A549 (cell line): ENCODE measurements around the gene SUV39H1. TPM values are rescaled to one million over a fixed set of nuclear protein-coding genes. Genes with fewer than 3 reads are reported as not detected.

Source experiments
- ATAC-seq, 2 experiments: fragments of 200-7000 bp in 1 of 2; fragments of >200 bp in 1 of 2; cut with Nextera tagmentation in 1 of 2; cut with Tn5 transposase in 1 of 2; 3 replicates each; pipeline versions ENCODE4 v1.8.0 to v1.9.1; 2018 to 2020; ENCODE audit warnings: mild to moderate bottlenecking in 1 of 2, moderate library complexity in 1 of 2
- CTCF ChIA-PET: fragments of 300-600 bp; sonication (Branson Sonifier 250); formaldehyde crosslinking; extraction: SDS; loops from one replicate; lab custom pipeline; 2021; ENCODE audit warnings: antibody characterized with exemption, inconsistent platforms; lab: Yijun Ruan, JAX
- POLR2A ChIA-PET: fragments of 350-600 bp; formaldehyde crosslinking; extraction: SDS; loops from one replicate; lab custom pipeline; 2021; ENCODE audit warnings: antibody characterized with exemption, inconsistent platforms; lab: Yijun Ruan, JAX
- DNase-seq, 2 experiments: peaks; one replicate each; pipeline versions ENCODE4 v3.0.0 to v3.0.0-alpha.2; 2011 to 2016; ENCODE audit warnings: low read depth in 1 of 2, low spot score in 1 of 2
- FAIRE-seq: peaks from 2 replicates; lab custom pipeline; 2011; peaks lifted over from hg19 to GRCh38; lab: Jason Lieb, UNC
- H3K27ac ChIP-seq, 2 experiments: fragments of >200 bp; sonication (Bioruptor Twin); formaldehyde crosslinking; 3 replicates each; pipeline ENCODE4 v1.5.1; 2016 to 2017
- H3K4me1 ChIP-seq: fragments of >200 bp; sonication (Bioruptor Twin); formaldehyde crosslinking; 3 replicates; pipeline ENCODE4 v1.6.1; 2016
- H3K4me2 ChIP-seq: fragments of >200 bp; sonication (Bioruptor Twin); formaldehyde crosslinking; 3 replicates; pipeline ENCODE4 v1.6.1; 2016
- H3K4me3 ChIP-seq: fragments of >200 bp; sonication (Bioruptor Twin); formaldehyde crosslinking; 3 replicates; pipeline ENCODE4 v1.5.1; 2016
- H3K9me3 ChIP-seq: fragments of >200 bp; sonication (Bioruptor Twin); formaldehyde crosslinking; 3 replicates; pipeline ENCODE4 v1.6.1; 2016
- CBX8 ChIP-seq: fragments of 200-600 bp; sonication (generic); IDR thresholded peaks from 2 replicates; pipeline ENCODE4 v1.6.1; 2016
- CEBPB ChIP-seq, 2 experiments: fragments of >200 bp in 1 of 2; sonication (Bioruptor Twin) in 1 of 2; formaldehyde crosslinking in 1 of 2; IDR thresholded peaks; 2 replicates each; pipeline ENCODE4 v1.6.1; 2012 to 2016
- CHD2 ChIP-seq: fragments of 150-350 bp; IDR thresholded peaks from 2 replicates; pipeline ENCODE4 v1.6.1; 2014; ENCODE audit warnings: low read length; ENCODE audit not compliant: partially characterized antibody
- EHF ChIP-seq: fragments of 250-450 bp; sonication (Bioruptor Pico); IDR thresholded peaks from 2 replicates; pipeline ENCODE4 v1.5.0; 2020; ENCODE audit warnings: mild to moderate bottlenecking
- FOSB ChIP-seq: fragments of 250-450 bp; sonication (Bioruptor Pico); IDR thresholded peaks from 2 replicates; pipeline ENCODE4 v1.5.0; 2020; ENCODE audit warnings: mild to moderate bottlenecking, moderate library complexity
- FOSL2 ChIP-seq, 2 experiments: fragments of 450-650 bp in 1 of 2; fragments of >200 bp in 1 of 2; sonication (Bioruptor Twin) in 1 of 2; formaldehyde crosslinking; IDR thresholded peaks; 2 replicates each; pipeline versions ENCODE4 v1.5.0 to v1.6.1; 2016 to 2020; ENCODE audit warnings: mild to moderate bottlenecking in 1 of 2, moderate library complexity in 1 of 2
- HEYL ChIP-seq: fragments of 250-450 bp; sonication (Bioruptor Pico); IDR thresholded peaks from 2 replicates; pipeline ENCODE4 v1.8.0; 2021; ENCODE audit warnings: mild to moderate bottlenecking, moderate library complexity
- HOXB13 ChIP-seq: fragments of 250-450 bp; sonication (Bioruptor Pico); IDR thresholded peaks from 2 replicates; pipeline ENCODE4 v1.5.0; 2020; ENCODE audit warnings: low read depth, mild to moderate bottlenecking, moderate library complexity
- HOXB5 ChIP-seq: fragments of 250-450 bp; sonication (Bioruptor Pico); IDR thresholded peaks from 2 replicates; pipeline ENCODE4 v1.5.0; 2020; ENCODE audit warnings: mild to moderate bottlenecking, moderate library complexity
- JUN ChIP-seq, 2 experiments: fragments of >200 bp; sonication (Bioruptor Twin); formaldehyde crosslinking; IDR thresholded peaks; 2 replicates in 1 of 2; 3 replicates in 1 of 2; pipeline ENCODE4 v1.6.1; 2016 to 2017
- MAFK ChIP-seq: fragments of 450-650 bp; IDR thresholded peaks from 2 replicates; pipeline ENCODE4 v1.6.1; 2014; ENCODE audit not compliant: partially characterized antibody
- MAZ ChIP-seq: fragments of 150-350 bp; IDR thresholded peaks from 2 replicates; pipeline ENCODE4 v1.6.1; 2014; ENCODE audit warnings: antibody characterized with exemption, low read depth, low read length, borderline replicate concordance
- NFE2L2 ChIP-seq: fragments of 150-350 bp; conservative IDR thresholded peaks from 2 replicates; pipeline ENCODE4 v1.6.1; 2014; ENCODE audit warnings: low read length
- PHF8 ChIP-seq: fragments of 200-600 bp; sonication (generic); IDR thresholded peaks from 2 replicates; pipeline ENCODE4 v1.6.1; 2016; ENCODE audit warnings: low read depth, mild to moderate bottlenecking, antibody characterized with exemption, moderate library complexity, borderline replicate concordance
- POLR2AphosphoS2 ChIP-seq: conservative IDR thresholded peaks from 2 replicates; pipeline ENCODE4 v1.6.1; 2012; ENCODE audit warnings: low read length, improper control_type of control experiment, inconsistent platforms
- RAD21 ChIP-seq, 2 experiments: fragments of >200 bp in 1 of 2; sonication (Bioruptor Twin) in 1 of 2; formaldehyde crosslinking in 1 of 2; IDR thresholded peaks in 1 of 2; conservative IDR thresholded peaks in 1 of 2; 2 replicates in 1 of 2; 3 replicates in 1 of 2; pipeline ENCODE4 v1.6.1; 2012 to 2018; ENCODE audit warnings: inconsistent platforms in 1 of 2
- RFX5 ChIP-seq: fragments of 450-650 bp; IDR thresholded peaks from 2 replicates; pipeline ENCODE4 v1.7.1; 2014; ENCODE audit warnings: antibody characterized with exemption, mild to moderate bottlenecking, moderate library complexity
- RNF2 ChIP-seq: fragments of 200-600 bp; sonication (generic); IDR thresholded peaks from 2 replicates; pipeline ENCODE4 v1.6.1; 2016; ENCODE audit warnings: low read depth, mild to moderate bottlenecking, antibody characterized with exemption, moderate library complexity, borderline replicate concordance
- SMC3 ChIP-seq: fragments of >200 bp; sonication (Bioruptor Twin); formaldehyde crosslinking; IDR thresholded peaks from 3 replicates; pipeline ENCODE4 v1.6.1; 2018; ENCODE audit warnings: inconsistent platforms
- TFCP2L1 ChIP-seq: fragments of 250-450 bp; sonication (Bioruptor Pico); IDR thresholded peaks from 2 replicates; pipeline ENCODE4 v1.5.0; 2021; ENCODE audit warnings: mild to moderate bottlenecking
- TP53 ChIP-seq: fragments of 250-450 bp; sonication (Bioruptor Pico); IDR thresholded peaks from 2 replicates; pipeline ENCODE4 v1.5.0; 2021; ENCODE audit warnings: mild to moderate bottlenecking, moderate library complexity
- ZNF302 ChIP-seq: fragments of 250-450 bp; sonication (Bioruptor Pico); IDR thresholded peaks from 2 replicates; pipeline ENCODE4 v1.9.0; 2021; ENCODE audit warnings: inconsistent platforms, mild to moderate bottlenecking, moderate library complexity
- ZSCAN20 ChIP-seq: fragments of 250-450 bp; sonication (Bioruptor Pico); IDR thresholded peaks from 2 replicates; pipeline ENCODE4 v1.8.0; 2022; ENCODE audit warnings: mild to moderate bottlenecking, moderate library complexity
- WGBS: methylation state at CpG from one replicate; pipeline ENCODE4 v1.1.6; 2017; ENCODE audit errors: missing lambda C conversion rate; 5-methylcytosine and 5-hydroxymethylcytosine counted together
- polyA plus RNA-seq, 4 experiments: library from polyadenylated mRNA; depleted of rRNA in 3 of 4; stranded (reverse); fragments of >200 nt; fragmentation: RNase III in 1 of 4; extraction: RNeasy Plus Mini Kit Qiagen cat#74134 plus additional on column Dnase treatment in 1 of 4; gene quantifications; 2 replicates in 3 of 4; 3 replicates in 1 of 4; pipeline ENCODE4 v1.2.3, GENCODE V29; 2011 to 2017
- TF ChIP-seq, protein P1 (sequence below): fragments of >200 bp; sonication (Bioruptor Twin); formaldehyde crosslinking; IDR thresholded peaks from 2 replicates; pipeline ENCODE4 v1.6.1; 2016

Gene SUV39H1
- polyA plus RNA-seq, 2 of the 4 experiments (the other 2 are of a cell fraction), result 13.4 to 19.9 TPM

DNA sequence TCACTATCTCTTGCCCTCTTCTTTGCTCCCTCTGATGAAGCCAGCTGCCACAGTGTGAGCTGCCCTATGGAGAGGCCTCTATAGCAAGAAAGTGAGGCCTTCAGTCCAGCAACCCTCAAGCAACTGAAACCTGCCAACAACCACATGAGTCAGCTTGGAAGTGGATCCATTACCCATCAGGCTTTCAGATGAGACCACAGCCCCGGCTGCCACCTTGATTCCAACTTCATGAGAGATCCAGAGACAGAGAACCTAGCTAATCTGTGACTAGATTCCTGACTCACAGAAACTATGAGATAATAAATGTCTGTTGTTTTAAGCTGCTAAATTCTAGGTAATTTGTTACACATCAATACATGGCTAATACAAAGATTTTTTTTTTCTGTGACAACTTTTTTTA is 33.3 kb upstream of the SUV39H1 start:
- CTCF ChIA-PET, result interaction anchor here (0.8 to 1.6 kb wide), 3 partner anchors 15 to 40 kb away, joined by 3 to 4 read pairs (median 3); no protein-coding TSS in a partner anchor
- 20% methylated on average over 1 of the region's 1 CpG for WGBS
- H3K4me1 ChIP-seq, result no peaks in the 10 kb centered on the region
- POLR2A ChIA-PET, result no interaction called here
- DNase-seq (no peak), FAIRE-seq (no peak), ATAC-seq (no peak)
- no peak for TF ChIP-seq HOXB13 (CRISPR knock-in tag)
- H3K4me2 ChIP-seq, result no peak overlapping the region
- H3K9me3 ChIP-seq, result no peaks in the 10 kb centered on the region
- H3K4me3 ChIP-seq, result no peak overlapping the region
- no peak overlapping the region for H3K27ac ChIP-seq

DNA sequence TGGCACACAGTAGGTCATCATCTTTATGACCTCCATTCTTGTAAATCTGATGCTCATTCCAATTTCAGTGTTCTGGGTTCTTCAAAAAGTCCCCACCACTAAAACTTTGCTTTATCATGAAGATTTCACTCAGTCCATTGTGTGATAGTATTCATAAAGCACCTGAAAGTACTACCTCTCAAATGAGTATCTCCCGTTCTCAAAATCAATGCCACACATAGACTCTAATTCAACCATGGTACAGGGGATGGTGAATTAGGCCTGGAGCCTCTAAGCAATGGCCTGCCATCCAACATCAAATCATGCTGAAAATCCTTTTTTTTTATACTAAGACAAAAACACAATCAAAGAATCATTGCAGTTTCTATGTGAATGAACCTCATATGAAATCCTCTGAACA is 32.4 kb upstream of the SUV39H1 start:
- no peaks in the 10 kb centered on the region for H3K9me3 ChIP-seq
- H3K4me2 ChIP-seq, result no peak overlapping the region
- TF ChIP-seq HEYL (CRISPR knock-in tag), result no peak
- no peak for TF ChIP-seq TFCP2L1 (CRISPR knock-in tag)
- TF ChIP-seq CBX8, result no peak
- no peak for TF ChIP-seq ZSCAN20 (CRISPR knock-in tag)
- no peak for TF ChIP-seq SMC3
- TF ChIP-seq MAZ, result no peak
- no peak for TF ChIP-seq NFE2L2
- no peak for TF ChIP-seq CHD2
- TF ChIP-seq RNF2, result no peak
- TF ChIP-seq PHF8, result no peak
- no peak for TF ChIP-seq HOXB5 (CRISPR knock-in tag)
- no peak for TF ChIP-seq ZNF302 (CRISPR knock-in tag)
- TF ChIP-seq TP53 (CRISPR knock-in tag), result no peak
- TF ChIP-seq FOSL2 (IDR thresholded peaks at IDR 0.05), result no peak
- TF ChIP-seq FOSL2 (CRISPR knock-in tag; IDR thresholded peaks at IDR 0.05), result no peak
- no peak for TF ChIP-seq RFX5
- DNase-seq (no peak), ATAC-seq (no peak), FAIRE-seq (no peak)
- H3K4me1 ChIP-seq, result no peaks in the 10 kb centered on the region
- H3K27ac ChIP-seq, result no peak overlapping the region
- CTCF ChIA-PET, result no interaction called here
- 100% methylated on average over 1 of the region's 1 CpG for WGBS
- H3K4me3 ChIP-seq, result no peak overlapping the region
- POLR2A ChIA-PET, result no interaction called here

DNA sequence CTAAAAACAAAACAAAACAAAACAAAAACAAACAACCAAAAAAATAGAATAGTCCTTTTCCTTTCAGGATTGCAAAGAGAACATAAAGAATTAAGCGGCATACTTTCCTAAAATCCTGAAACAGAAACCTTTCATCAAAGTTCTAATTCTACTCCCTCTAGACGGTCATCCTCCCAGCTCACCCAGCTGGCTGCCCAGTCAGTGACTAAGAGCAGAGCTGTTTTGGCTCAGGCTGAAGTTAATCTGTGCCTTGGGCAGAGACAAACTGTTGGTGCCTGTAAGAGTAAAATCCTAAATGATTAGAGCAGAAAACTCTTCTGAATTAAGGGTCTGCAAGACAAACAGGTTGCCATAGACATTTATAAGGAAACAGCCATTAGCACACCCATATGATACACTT is 30.5 kb upstream of the SUV39H1 start:
- ChIA-PET CTCF (no interaction called here), POLR2A (no interaction called here)
- H3K9me3 ChIP-seq, result no peaks in the 10 kb centered on the region
- H3K27ac ChIP-seq, result no peak overlapping the region
- no peaks in the 10 kb centered on the region for H3K4me1 ChIP-seq
- no peak overlapping the region for H3K4me2 ChIP-seq
- TF ChIP-seq EHF (CRISPR knock-in tag) (no peak), FOSB (CRISPR knock-in tag) (no peak), ZSCAN20 (CRISPR knock-in tag) (no peak), HOXB13 (CRISPR knock-in tag) (no peak), RAD21 (conservative IDR thresholded peaks at IDR 0.05 in 1 of 2, IDR thresholded peaks at IDR 0.05 in 1 of 2) (no peak), MAFK (no peak), POLR2AphosphoS2 (no peak), CBX8 (no peak)
- TF ChIP-seq, protein P1, sequence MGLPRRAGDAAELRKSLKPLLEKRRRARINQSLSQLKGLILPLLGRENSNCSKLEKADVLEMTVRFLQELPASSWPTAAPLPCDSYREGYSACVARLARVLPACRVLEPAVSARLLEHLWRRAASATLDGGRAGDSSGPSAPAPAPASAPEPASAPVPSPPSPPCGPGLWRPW, result no peak
- DNase-seq, result no peak
- 0 out of 6 replicates have a peak, but pooled peaks of 1 of the 2 experiments have one; percentile 40 for ATAC-seq
- H3K4me3 ChIP-seq, result no peak overlapping the region
- 58% methylated on average over 2 of the region's 2 CpGs for WGBS
- FAIRE-seq, result no peak

DNA sequence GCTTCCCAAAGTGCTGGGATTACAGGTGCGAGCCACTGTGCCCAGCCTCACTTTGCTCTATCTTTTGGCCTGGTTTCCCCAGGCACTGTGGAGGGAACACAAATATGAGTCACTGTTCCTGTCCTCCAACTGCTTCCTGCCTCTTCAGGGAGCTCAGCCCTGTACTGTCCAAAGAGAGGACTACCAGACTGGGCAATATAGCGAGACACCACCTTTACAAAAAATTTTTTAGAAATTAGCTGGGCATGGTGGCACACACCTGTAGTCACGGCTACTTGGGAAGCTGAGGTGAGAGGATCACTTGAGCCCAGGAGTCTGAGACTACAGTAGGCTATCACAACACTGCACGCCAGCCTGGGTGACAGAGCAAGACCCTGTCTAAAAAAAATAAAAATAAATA is 29.9 kb upstream of the SUV39H1 start:
- Histone ChIP-seq H3K9me3 (no peaks in the 10 kb centered on the region), H3K4me3 (no peak overlapping the region), H3K27ac (no peak overlapping the region), H3K4me2 (no peak overlapping the region), H3K4me1 (no peaks in the 10 kb centered on the region)
- 68% methylated on average over 4 of the region's 4 CpGs for WGBS
- POLR2A ChIA-PET, result no interaction called here
- FAIRE-seq (no peak), DNase-seq (no peak), ATAC-seq (no peak)
- TF ChIP-seq HOXB5 (CRISPR knock-in tag) (no peak), CEBPB (IDR thresholded peaks at IDR 0.05) (no peak), JUN (IDR thresholded peaks at IDR 0.05) (no peak)
- CTCF ChIA-PET, result no interaction called here
